ENCODE data around the gene TMEM87B.

TMEM87B gene

GRCh38 chr2:112151701-112152440 is 96.8 kb downstream of the TMEM87B start:
- Histone ChIP-seq H3F3A (ENCODE audit: insufficient read depth, low read length) (no peaks in the 10 kb centered on the region), H3K4me2 (ENCODE audit: low read length) (no peak overlapping the region), H3K36me3 (ENCODE audit: insufficient read depth, low read length) (no peaks in the 10 kb centered on the region), H3K79me2 (ENCODE audit: insufficient read depth, low read length) (no peaks in the 10 kb centered on the region), H3K27ac (ENCODE audit: low read depth, low read length, poor library complexity, severe bottlenecking) (no peak overlapping the region), H3K9ac (ENCODE audit: low read length) (no peak overlapping the region), H3K4me3 (ENCODE audit: low read depth, low read length, poor library complexity, severe bottlenecking) (no peak overlapping the region), H4K20me1 (ENCODE audit: insufficient read depth, low read length) (no peaks in the 10 kb centered on the region), H2AFZ (ENCODE audit: low read length) (no peak overlapping the region), H3K9me2 (ENCODE audit: low read depth, low read length) (no peaks in the 10 kb centered on the region), H3K4me1 (ENCODE audit: insufficient read depth, low read length, severe bottlenecking) (peaks cover 38% of the 10 kb centered on the region), H3K27me3 (ENCODE audit: insufficient read depth, low read length) (no peaks in the 10 kb centered on the region), H3K9me3 (ENCODE audit: low read length) (no peaks in the 10 kb centered on the region)
- TF ChIP-seq EZH2 (IDR thresholded peaks at IDR 0.05; ENCODE audit: borderline replicate concordance, low read length), result no peak
- no peak for TF ChIP-seq CTCF (IDR thresholded peaks at IDR 0.05; ENCODE audit: low read length)

- no peaks in the 10 kb centered on the region for H3K79me2 ChIP-seq (ENCODE audit: insufficient read depth, low read length)
- H3K9me2 ChIP-seq (ENCODE audit: low read depth, low read length), result no peaks in the 10 kb centered on the region
- H3K27me3 ChIP-seq (ENCODE audit: insufficient read depth, low read length), result no peaks in the 10 kb centered on the region
- peaks cover 38% of the 10 kb centered on the region for H3K4me1 ChIP-seq (ENCODE audit: insufficient read depth, low read length, severe bottlenecking)
- H3K4me2 ChIP-seq (ENCODE audit: low read length), result no peak overlapping the region
- no peaks in the 10 kb centered on the region for H3K36me3 ChIP-seq (ENCODE audit: insufficient read depth, low read length)
- H3F3A ChIP-seq (ENCODE audit: insufficient read depth, low read length), result no peaks in the 10 kb centered on the region
- H3K9me3 ChIP-seq (ENCODE audit: low read length), result no peaks in the 10 kb centered on the region
- H2AFZ ChIP-seq (ENCODE audit: low read length), result no peak overlapping the region
- H3K4me3 ChIP-seq (ENCODE audit: low read depth, low read length, poor library complexity, severe bottlenecking), result no peak overlapping the region
- no peaks in the 10 kb centered on the region for H4K20me1 ChIP-seq (ENCODE audit: insufficient read depth, low read length)
- TF ChIP-seq EZH2 (IDR thresholded peaks at IDR 0.05; ENCODE audit: borderline replicate concordance, low read length) (no peak), CTCF (IDR thresholded peaks at IDR 0.05; ENCODE audit: low read length) (no peak)
- no peak overlapping the region for H3K27ac ChIP-seq (ENCODE audit: low read depth, low read length, poor library complexity, severe bottlenecking)
- no peak overlapping the region for H3K9ac ChIP-seq (ENCODE audit: low read length)
Measured at GRCh38 chr2:112152476-112153178, 97.6 kb downstream of the TMEM87B start.

GRCh38 chr2:112153179-112153490 is 98.1 kb downstream of the TMEM87B start:
- no peaks in the 10 kb centered on the region for H3K9me3 ChIP-seq (ENCODE audit: low read length)
- no peak overlapping the region for H3K9ac ChIP-seq (ENCODE audit: low read length)
- H4K20me1 ChIP-seq (ENCODE audit: insufficient read depth, low read length), result no peaks in the 10 kb centered on the region
- peaks cover 38% of the 10 kb centered on the region for H3K4me1 ChIP-seq (ENCODE audit: insufficient read depth, low read length, severe bottlenecking)
- no peak overlapping the region for H3K27ac ChIP-seq (ENCODE audit: low read depth, low read length, poor library complexity, severe bottlenecking)
- no peaks in the 10 kb centered on the region for H3F3A ChIP-seq (ENCODE audit: insufficient read depth, low read length)
- H3K4me2 ChIP-seq (ENCODE audit: low read length), result no peak overlapping the region
- no peaks in the 10 kb centered on the region for H3K27me3 ChIP-seq (ENCODE audit: insufficient read depth, low read length)
- no peak overlapping the region for H3K4me3 ChIP-seq (ENCODE audit: low read depth, low read length, poor library complexity, severe bottlenecking)
- TF ChIP-seq EZH2 (IDR thresholded peaks at IDR 0.05; ENCODE audit: borderline replicate concordance, low read length) (no peak), CTCF (IDR thresholded peaks at IDR 0.05; ENCODE audit: low read length) (no peak)
- no peak overlapping the region for H2AFZ ChIP-seq (ENCODE audit: low read length)
- no peaks in the 10 kb centered on the region for H3K79me2 ChIP-seq (ENCODE audit: insufficient read depth, low read length)
- no peaks in the 10 kb centered on the region for H3K36me3 ChIP-seq (ENCODE audit: insufficient read depth, low read length)
- no peaks in the 10 kb centered on the region for H3K9me2 ChIP-seq (ENCODE audit: low read depth, low read length)
